Tibial nerve (tissue), 4 donors: ENCODE results near the gene PTGIR. TPM values are rescaled to one million over a fixed set of nuclear protein-coding genes. Genes with fewer than 3 reads are reported as not detected.

ENCODE experiments used
- DNase-seq, 2 donors: peaks; one replicate each; pipeline ENCODE4 v3.0.0-alpha.2; 2019; ENCODE audit warnings: low spot score in 2 of 2
- H3K27ac ChIP-seq, 4 donors: fragments of 200-600 bp; sonication (generic) in 3 of 4; one replicate each; pipeline ENCODE4 v1.5.1; 2017 to 2019; ENCODE audit warnings: mild to moderate bottlenecking in 1 of 4
- H3K27me3 ChIP-seq, 2 donors: fragments of 200-600 bp; sonication (generic) in 1 of 2; one replicate each; pipeline versions ENCODE4 v1.5.1 to v1.6.0; 2017 to 2019
- H3K36me3 ChIP-seq, 3 donors: fragments of 200-600 bp; sonication (generic); one replicate each; pipeline ENCODE4 v1.5.1; 2018 to 2019
- H3K4me1 ChIP-seq, 4 donors: fragments of 200-600 bp; sonication (generic) in 3 of 4; one replicate each; pipeline ENCODE4 v1.5.1; 2017 to 2019
- H3K4me3 ChIP-seq, 4 donors: fragments of 200-600 bp; sonication (generic) in 3 of 4; one replicate each; pipeline ENCODE4 v1.5.1; 2017 to 2019; ENCODE audit warnings: mild to moderate bottlenecking in 1 of 4, moderate library complexity in 1 of 4
- H3K9me3 ChIP-seq, 4 donors: fragments of 200-600 bp; sonication (generic) in 3 of 4; one replicate each; pipeline ENCODE4 v1.5.1; 2017 to 2019
- EP300 ChIP-seq, 2 donors: sonication (generic); formaldehyde crosslinking; IDR thresholded peaks; one replicate each; pipeline ENCODE4 v1.6.1; 2017; ENCODE audit warnings: antibody characterized with exemption in 2 of 2, mild to moderate bottlenecking in 1 of 2
- POLR2A ChIP-seq, 2 donors: fragments of 450-650 bp; IDR thresholded peaks; one replicate each; pipeline ENCODE4 v1.6.1; 2017; ENCODE audit warnings: antibody characterized with exemption in 2 of 2, mild to moderate bottlenecking in 2 of 2, moderate library complexity in 2 of 2
- WGBS, 2 donors: methylation state at CpG; one replicate each; pipeline ENCODE4 v1.1.5; 2018; 5-methylcytosine and 5-hydroxymethylcytosine counted together
- total RNA-seq, 4 donors: library from RNA; depleted of rRNA; stranded (reverse); fragments of >200 nt; gene quantifications; one replicate each; pipeline ENCODE4 v1.1.0, GENCODE V29; 2016
- TF ChIP-seq, protein P1 (sequence below), 5 experiments: fragments of 200-600 bp in 3 of 5; fragments of 450-650 bp in 2 of 5; sonication (generic) in 3 of 5; IDR thresholded peaks; one replicate each; pipeline ENCODE4 v1.5.1; 2016 to 2019; ENCODE audit warnings: antibody characterized with exemption in 5 of 5, mild to moderate bottlenecking in 3 of 5, moderate library complexity in 2 of 5

PTGIR gene
- total RNA-seq, 4 donors from 2014 or later, result 3.1 to 43.2 (median 12.7) TPM

GRCh38 chr19:46602392-46603194 is 22.3 kb downstream of the PTGIR start:
- Histone ChIP-seq H3K27me3 (no peaks in the 10 kb centered on the region), H3K4me1 (peaks cover 0 to 65% (median 43%) of the 10 kb centered on the region in 4 donors), H3K9me3 (peaks cover 0 to 18% (median 0%) of the 10 kb centered on the region in 4 donors), H3K36me3 (peaks cover 0 to 23% (median 0%) of the 10 kb centered on the region in 3 donors), H3K27ac (peak overlapping the region; percentile 96 to 100 (median 99)), H3K4me3 (peak overlapping the region; percentile 98 to 99 (median 99))
- 6 to 9% methylated on average over 20 to 21 of the region's 23 CpGs for WGBS, 2 donors
- no peak for DNase-seq
- no peak for TF ChIP-seq POLR2A (IDR thresholded peaks at IDR 0.05)
- no peak for TF ChIP-seq EP300 (IDR thresholded peaks at IDR 0.05)
- TF ChIP-seq, protein P1, sequence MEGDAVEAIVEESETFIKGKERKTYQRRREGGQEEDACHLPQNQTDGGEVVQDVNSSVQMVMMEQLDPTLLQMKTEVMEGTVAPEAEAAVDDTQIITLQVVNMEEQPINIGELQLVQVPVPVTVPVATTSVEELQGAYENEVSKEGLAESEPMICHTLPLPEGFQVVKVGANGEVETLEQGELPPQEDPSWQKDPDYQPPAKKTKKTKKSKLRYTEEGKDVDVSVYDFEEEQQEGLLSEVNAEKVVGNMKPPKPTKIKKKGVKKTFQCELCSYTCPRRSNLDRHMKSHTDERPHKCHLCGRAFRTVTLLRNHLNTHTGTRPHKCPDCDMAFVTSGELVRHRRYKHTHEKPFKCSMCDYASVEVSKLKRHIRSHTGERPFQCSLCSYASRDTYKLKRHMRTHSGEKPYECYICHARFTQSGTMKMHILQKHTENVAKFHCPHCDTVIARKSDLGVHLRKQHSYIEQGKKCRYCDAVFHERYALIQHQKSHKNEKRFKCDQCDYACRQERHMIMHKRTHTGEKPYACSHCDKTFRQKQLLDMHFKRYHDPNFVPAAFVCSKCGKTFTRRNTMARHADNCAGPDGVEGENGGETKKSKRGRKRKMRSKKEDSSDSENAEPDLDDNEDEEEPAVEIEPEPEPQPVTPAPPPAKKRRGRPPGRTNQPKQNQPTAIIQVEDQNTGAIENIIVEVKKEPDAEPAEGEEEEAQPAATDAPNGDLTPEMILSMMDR (IDR thresholded peaks at IDR 0.05), result no peak

DNA sequence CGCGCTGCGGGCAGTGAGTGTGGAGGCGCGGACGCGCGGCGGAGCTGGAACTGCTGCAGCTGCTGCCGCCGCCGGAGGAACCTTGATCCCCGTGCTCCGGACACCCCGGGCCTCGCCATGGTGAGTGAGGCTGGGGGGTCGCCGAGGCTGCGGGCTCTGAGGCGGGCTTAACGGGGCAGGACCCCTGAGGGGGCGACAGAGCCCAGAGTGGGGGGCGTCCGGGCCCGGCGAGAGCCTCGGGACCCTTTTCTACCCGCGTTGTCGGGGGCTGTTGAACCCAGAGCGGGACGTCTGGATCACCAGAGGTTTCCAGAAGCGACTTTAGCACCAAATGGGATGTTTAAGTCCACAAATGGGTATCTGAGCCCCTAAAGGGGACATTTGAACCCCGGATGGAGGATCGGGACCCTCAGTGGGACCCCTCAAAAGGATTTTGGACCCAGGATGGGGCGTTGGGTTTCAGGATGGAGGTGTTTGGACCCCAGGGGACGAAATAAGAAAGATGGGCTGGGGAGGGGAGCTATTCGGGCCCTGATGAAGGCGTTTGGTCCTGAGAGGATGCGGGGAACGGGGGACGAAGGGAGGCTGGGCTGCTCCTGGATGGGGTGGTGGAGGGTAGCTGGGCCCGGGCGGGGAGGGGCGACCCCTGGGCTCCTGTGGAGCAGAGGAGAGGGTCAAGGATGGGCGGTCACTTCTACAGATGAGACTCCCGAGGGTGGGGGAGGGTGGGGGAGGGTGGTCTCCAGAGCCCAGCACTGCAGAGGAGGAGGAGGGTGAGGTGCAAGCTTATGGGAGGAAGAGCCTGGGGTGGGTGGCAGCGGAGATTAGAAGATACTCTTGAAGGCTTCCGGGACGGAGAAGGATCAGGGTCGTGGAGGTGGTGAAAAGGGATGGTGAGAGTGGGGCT is 23.3 kb downstream of the PTGIR start, which contains the start of gene CALM3:
TSS of gene CALM3 (plus strand) at position 13 of the 907 bp plus-strand sequence. CDS start at position 118, 105 bp downstream.
- DNase-seq, result no peak

DNA sequence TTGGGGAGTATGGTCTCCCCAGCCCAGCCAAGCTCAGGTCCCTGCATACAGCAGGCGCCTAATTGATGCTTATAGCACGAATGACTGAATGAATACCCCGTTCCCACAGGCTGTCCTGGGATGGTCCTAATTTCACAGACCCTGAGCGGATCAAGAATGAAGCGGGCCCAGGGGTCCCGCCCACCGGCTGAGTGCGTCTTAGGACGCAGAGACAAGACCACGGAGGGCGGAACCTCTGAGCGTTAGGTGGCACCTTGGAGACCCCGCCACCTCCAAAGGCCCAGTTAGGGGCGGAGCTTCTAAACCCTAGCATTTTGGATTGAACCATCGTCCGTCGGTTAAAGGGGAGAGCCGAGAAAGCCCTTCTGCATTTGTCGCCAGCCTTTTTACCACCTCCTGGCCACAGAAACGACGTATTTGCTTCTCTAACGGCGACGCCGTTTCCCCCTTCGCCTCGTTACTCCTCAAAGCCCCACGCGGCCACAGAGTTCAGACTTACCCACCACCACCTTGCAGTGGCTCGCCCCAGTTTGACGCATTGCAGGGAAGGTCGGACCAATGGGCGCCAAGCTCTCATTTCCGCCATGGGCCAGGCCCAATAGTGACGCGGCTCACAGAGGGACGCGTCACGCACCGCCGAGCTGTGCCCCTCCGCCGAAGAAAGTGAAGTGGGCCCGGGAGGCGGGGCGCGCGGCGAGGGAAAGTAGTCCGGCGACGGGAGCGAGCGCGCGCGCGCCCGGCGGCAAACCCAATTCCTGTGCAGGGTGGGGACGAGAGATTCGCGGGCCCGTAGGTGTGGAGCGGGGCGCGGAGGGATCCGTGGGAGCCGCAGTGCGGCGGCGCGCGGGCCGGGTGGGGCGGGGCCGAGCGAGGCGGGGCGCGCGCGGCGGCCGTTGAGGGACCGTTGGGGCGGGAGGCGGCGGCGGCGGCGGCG is 24.2 kb downstream of the PTGIR start:
- Histone ChIP-seq H3K36me3 (peaks cover 0 to 4% (median 0%) of the 10 kb centered on the region in 3 donors), H3K27me3 (no peaks in the 10 kb centered on the region), H3K27ac (peak overlapping the region; percentile 96 to 100 (median 99)), H3K4me3 (peak overlapping the region; percentile 68 to 99 (median 98)), H3K4me1 (peaks cover 0 to 46% (median 34%) of the 10 kb centered on the region in 4 donors), H3K9me3 (peaks cover 0 to 19% (median 0%) of the 10 kb centered on the region in 4 donors)
- no peak for TF ChIP-seq POLR2A (IDR thresholded peaks at IDR 0.05)
- TF ChIP-seq, protein P1 (IDR thresholded peaks at IDR 0.05), result peak in 2 of 5 experiments; percentile 64 to 71
- TF ChIP-seq EP300 (IDR thresholded peaks at IDR 0.05), result peak; percentile 84 to 89
- peak; percentile 97 to 99 for DNase-seq
- 0 to 1% methylated on average over 56 to 60 of the region's 93 CpGs for WGBS, 2 donors

More for the DNA sequence above, 23.3 kb downstream of the PTGIR start, which contains the start of gene CALM3:
- TF ChIP-seq POLR2A (IDR thresholded peaks at IDR 0.05) (peak; percentile 90 to 91), EP300 (IDR thresholded peaks at IDR 0.05) (no peak)
- TF ChIP-seq, protein P1 (IDR thresholded peaks at IDR 0.05), result no peak
- Histone ChIP-seq H3K4me1 (peaks cover 0 to 55% (median 38%) of the 10 kb centered on the region in 4 donors), H3K9me3 (peaks cover 0 to 19% (median 0%) of the 10 kb centered on the region in 4 donors), H3K36me3 (peaks cover 0 to 13% (median 0%) of the 10 kb centered on the region in 3 donors), H3K27me3 (no peaks in the 10 kb centered on the region), H3K27ac (peak within 1 kb of the TSS; percentile 96 to 100 (median 99)), H3K4me3 (peak within 1 kb of the TSS; percentile 98 to 99 (median 99))
- WGBS, 2 donors, result 0% methylated on average over 24 to 30 of the region's 51 CpGs

DNA sequence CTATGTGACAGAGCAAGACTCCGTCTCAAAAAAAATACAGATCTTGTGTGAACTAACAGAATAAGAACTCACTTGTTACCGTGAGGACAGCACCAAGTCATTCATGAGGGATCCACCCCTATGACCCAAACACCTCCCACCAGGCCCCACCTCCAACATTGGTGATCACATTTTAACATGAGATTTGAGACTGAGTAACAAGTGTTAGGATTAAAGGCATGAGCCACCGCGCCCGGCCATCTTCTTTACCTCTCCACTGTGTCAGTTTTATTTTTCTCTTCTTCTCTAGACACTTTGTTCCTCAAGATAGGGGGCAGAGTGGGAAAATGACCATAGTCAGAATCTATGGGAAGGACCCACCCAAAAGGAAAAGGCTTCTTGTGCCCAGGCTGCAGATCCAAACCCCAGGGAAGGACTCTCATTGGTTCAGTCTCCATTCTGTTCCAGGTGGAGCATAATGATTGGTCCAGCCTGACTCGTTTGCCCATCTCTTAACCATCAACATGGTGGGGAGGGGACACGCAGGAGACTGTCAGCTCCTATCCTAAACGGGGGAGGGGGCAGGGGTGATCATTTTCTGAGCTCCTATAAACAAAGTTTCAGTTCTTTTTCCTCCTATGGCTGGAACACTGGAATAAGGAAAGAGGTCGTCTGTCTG is 25.0 kb downstream of the PTGIR start:
- Histone ChIP-seq H3K27ac (peak overlapping the region; percentile 96 to 100 (median 99)), H3K36me3 (no peaks in the 10 kb centered on the region), H3K4me3 (peak overlapping the region; percentile 68 to 99 (median 98)), H3K9me3 (peaks cover 0 to 19% (median 0%) of the 10 kb centered on the region in 4 donors), H3K27me3 (no peaks in the 10 kb centered on the region), H3K4me1 (peaks cover 0 to 38% (median 26%) of the 10 kb centered on the region in 4 donors)
- TF ChIP-seq POLR2A (IDR thresholded peaks at IDR 0.05) (no peak), EP300 (IDR thresholded peaks at IDR 0.05) (no peak)
- TF ChIP-seq, protein P1 (IDR thresholded peaks at IDR 0.05), result no peak
- DNase-seq, result no peak
- 60 to 67% methylated on average over 9 of the region's 9 CpGs for WGBS, 2 donors
